ENCODE measurements around the gene CBX2. TPM values are rescaled to one million over a fixed set of nuclear protein-coding genes. Genes with fewer than 3 reads are reported as not detected.
"Not testable (repeated sequence)": the region's sequence is repeated elsewhere in the genome, so short reads cannot be mapped to it uniquely, and the experiment has no call there.

CBX2 gene
- total RNA-seq, 1 donor from 2014 or later = 5.9 TPM

GRCh38 chr17:79742951-79743476, 34.9 kb upstream of the CBX2 start:
- DNase-seq = no peak

GRCh38 chr17:79743614-79744013, 34.3 kb upstream of the CBX2 start:
- DNase-seq = no peak

- DNase-seq = no peak
These were observed 32.3 kb upstream of the CBX2 start for GRCh38 chr17:79745641-79746105.

GRCh38 chr17:79746889-79747507, 30.9 kb upstream of the CBX2 start:
- no peak for DNase-seq

GRCh38 chr17:79747508-79748294, 30.2 kb upstream of the CBX2 start:
- no peak for DNase-seq

- no peak for DNase-seq
These were observed 29.5 kb upstream of the CBX2 start for GRCh38 chr17:79748295-79749099.

- DNase-seq = no peak
These were observed 28.7 kb upstream of the CBX2 start for GRCh38 chr17:79749156-79749815.

- DNase-seq = no peak
These were observed 28.0 kb upstream of the CBX2 start for GRCh38 chr17:79749958-79750357.

- DNase-seq = no peak
These were observed 27.1 kb upstream of the CBX2 start for GRCh38 chr17:79750650-79751545.

- no peak for DNase-seq
These were observed 25.8 kb upstream of the CBX2 start for GRCh38 chr17:79752175-79752574.

- no peak for DNase-seq
These were observed 23.6 kb upstream of the CBX2 start for GRCh38 chr17:79754370-79754769.

GRCh38 chr17:79754903-79755302, 23.0 kb upstream of the CBX2 start:
- DNase-seq = not testable (repeated sequence)

- DNase-seq = no peak
These were observed 22.4 kb upstream of the CBX2 start for GRCh38 chr17:79755591-79755990.

- no peak for DNase-seq
These were observed 20.7 kb upstream of the CBX2 start for GRCh38 chr17:79757140-79757745.

- DNase-seq = no peak
These were observed 19.7 kb upstream of the CBX2 start for GRCh38 chr17:79758271-79758670.

GRCh38 chr17:79760197-79760906, 17.6 kb upstream of the CBX2 start:
- no peak for DNase-seq

- DNase-seq = no peak
These were observed 15.9 kb upstream of the CBX2 start for GRCh38 chr17:79761894-79762589.

GRCh38 chr17:79765708-79766107, 12.2 kb upstream of the CBX2 start:
- no peak for DNase-seq

Measured in skin of body (tissue), 2 donors.